Mesothelial cell of epicardium (in vitro differentiated cells): ENCODE measurements around the gene CFAP97. TPM values are rescaled to one million over a fixed set of nuclear protein-coding genes. Genes with fewer than 3 reads are reported as not detected.
A peak's percentile ranks its signal among the peaks of the same experiment; 100 is the strongest.
"Not testable (repeated sequence)": the region's sequence is repeated elsewhere in the genome, so short reads cannot be mapped to it uniquely, and the experiment has no call there.

Experiments
- DNase-seq, 2 experiments: peaks; one replicate each; pipeline ENCODE4 v3.0.0; 2021; ENCODE audit warnings: low spot score in 2 of 2; ENCODE audit not compliant: unreplicated experiment in 2 of 2
- H3K27ac Mint-ChIP-seq: 2 replicates; pipeline ENCODE4 v1.8.0; 2021; ENCODE audit warnings: mixed read lengths
- H3K27me3 Mint-ChIP-seq: 2 replicates; pipeline ENCODE4 v1.8.0; 2021; ENCODE audit warnings: low read depth, mixed read lengths
- H3K36me3 Mint-ChIP-seq: 2 replicates; pipeline ENCODE4 v1.8.0; 2021; ENCODE audit warnings: mixed read lengths
- H3K4me1 Mint-ChIP-seq: 2 replicates; pipeline ENCODE4 v1.8.0; 2021; ENCODE audit warnings: mixed read lengths
- H3K4me3 Mint-ChIP-seq: 2 replicates; pipeline ENCODE4 v1.8.0; 2021; ENCODE audit warnings: mild to moderate bottlenecking, moderate library complexity, mixed read lengths
- H3K9me3 Mint-ChIP-seq: 2 replicates; pipeline ENCODE4 v1.8.0; 2021; ENCODE audit warnings: mixed read lengths
- CTCF ChIP-seq: fragments of 200-600 bp; sonication (generic); IDR thresholded peaks from one replicate; pipeline ENCODE4 v1.5.0; 2021; ENCODE audit warnings: antibody characterized with exemption; ENCODE audit not compliant: unreplicated experiment
- total RNA-seq: library from RNA; stranded (reverse); gene quantifications from 3 replicates; pipeline ENCODE4 v1.2.1, GENCODE V29; 2021

The CFAP97 gene
- total RNA-seq, 1 donor from 2014 or later = 28.2 TPM

GRCh38 chr4:185209031-185209851, 5.4 kb upstream of the CFAP97 start, which contains the start of gene SNX25:
SNX25 (plus strand) TSS chr4:185209598; CDS start chr4:185209827, 229 bp downstream.
- H3K27me3 Mint-ChIP-seq = peaks cover 14% of the 10 kb centered on the region
- TF ChIP-seq CTCF = no peak
- H3K4me1 Mint-ChIP-seq = peaks cover 24% of the 10 kb centered on the region
- DNase-seq = peak; percentile 61 to 79
- H3K4me3 Mint-ChIP-seq = peak within 1 kb of the TSS; percentile 88
- H3K36me3 Mint-ChIP-seq = no peaks in the 10 kb centered on the region
- peak within 1 kb of the TSS; percentile 81 for H3K27ac Mint-ChIP-seq
- H3K9me3 Mint-ChIP-seq = no peaks in the 10 kb centered on the region

GRCh38 chr4:185207466-185207865, 3.7 kb upstream of the CFAP97 start:
- no peak overlapping the region for H3K27ac Mint-ChIP-seq
- H3K36me3 Mint-ChIP-seq = no peaks in the 10 kb centered on the region
- H3K4me3 Mint-ChIP-seq = no peak overlapping the region
- DNase-seq = no peak
- TF ChIP-seq CTCF = no peak
- H3K27me3 Mint-ChIP-seq = peaks cover 10% of the 10 kb centered on the region
- no peaks in the 10 kb centered on the region for H3K9me3 Mint-ChIP-seq
- peaks cover 36% of the 10 kb centered on the region for H3K4me1 Mint-ChIP-seq

GRCh38 chr4:185205697-185206342, 2.0 kb upstream of the CFAP97 start:
- H3K9me3 Mint-ChIP-seq = no peaks in the 10 kb centered on the region
- H3K27me3 Mint-ChIP-seq = peaks cover 4% of the 10 kb centered on the region
- no peak overlapping the region for H3K4me3 Mint-ChIP-seq
- H3K36me3 Mint-ChIP-seq = no peaks in the 10 kb centered on the region
- peaks cover 38% of the 10 kb centered on the region for H3K4me1 Mint-ChIP-seq
- DNase-seq = no peak
- no peak for TF ChIP-seq CTCF
- no peak overlapping the region for H3K27ac Mint-ChIP-seq

GRCh38 chr4:185205073-185205472, 1.3 kb upstream of the CFAP97 start:
- H3K27me3 Mint-ChIP-seq, H3K9me3 Mint-ChIP-seq, H3K36me3 Mint-ChIP-seq, H3K4me3 Mint-ChIP-seq, DNase-seq, H3K27ac Mint-ChIP-seq: not testable (repeated sequence)
- peaks cover 37% of the 10 kb centered on the region for H3K4me1 Mint-ChIP-seq

- no peaks in the 10 kb centered on the region for H3K9me3 Mint-ChIP-seq
- H3K36me3 Mint-ChIP-seq = peaks cover 11% of the 10 kb centered on the region
- H3K4me1 Mint-ChIP-seq = peaks cover 37% of the 10 kb centered on the region
- H3K27ac Mint-ChIP-seq = peak overlapping the region; percentile 52
- no peak for TF ChIP-seq CTCF
- H3K27me3 Mint-ChIP-seq = peaks cover 4% of the 10 kb centered on the region
- H3K4me3 Mint-ChIP-seq = peak overlapping the region; percentile 66
- DNase-seq = no peak
Observed at GRCh38 chr4:185204238-185204910, 574 bp upstream of the CFAP97 start.
